Right lobe of liver (tissue), 4 donors: ENCODE measurements around the gene BZW1.

Source experiments
- CTCF ChIP-seq, 4 donors: fragments of 200-600 bp in 3 of 4; fragments of 450-650 bp in 1 of 4; IDR thresholded peaks; one replicate each; pipeline versions ENCODE4 v1.5.1 to v1.8.0; 2016 to 2022; ENCODE audit warnings: antibody characterized with exemption in 4 of 4, mild to moderate bottlenecking in 2 of 4
- POLR2A ChIP-seq: fragments of 450-650 bp; IDR thresholded peaks from one replicate; pipeline ENCODE4 v1.6.1; 2017; ENCODE audit warnings: antibody characterized with exemption, mild to moderate bottlenecking
- donor health status: DM: no; HTN: no; CAD: no.
- donor health status: DM: no; HTN: no; CAD: no.
- donor health status: DM: no; HTN: yes; CAD: no.

GRCh38 chr2:200767111-200767885, 44.4 kb upstream of the BZW1 start:
- TF ChIP-seq POLR2A (no peak), CTCF (IDR thresholded peaks at IDR 0.05) (no peak)
